ENCODE measurements around the gene TMEM212. TPM values are rescaled to one million over a fixed set of nuclear protein-coding genes. Genes with fewer than 3 reads are reported as not detected.

TMEM212 gene
- total and polyA plus RNA-seq, 2 of the 13 experiments (the other 11 are each of a cell fraction or from before 2014, with no cell fraction given), result not detected

DNA sequence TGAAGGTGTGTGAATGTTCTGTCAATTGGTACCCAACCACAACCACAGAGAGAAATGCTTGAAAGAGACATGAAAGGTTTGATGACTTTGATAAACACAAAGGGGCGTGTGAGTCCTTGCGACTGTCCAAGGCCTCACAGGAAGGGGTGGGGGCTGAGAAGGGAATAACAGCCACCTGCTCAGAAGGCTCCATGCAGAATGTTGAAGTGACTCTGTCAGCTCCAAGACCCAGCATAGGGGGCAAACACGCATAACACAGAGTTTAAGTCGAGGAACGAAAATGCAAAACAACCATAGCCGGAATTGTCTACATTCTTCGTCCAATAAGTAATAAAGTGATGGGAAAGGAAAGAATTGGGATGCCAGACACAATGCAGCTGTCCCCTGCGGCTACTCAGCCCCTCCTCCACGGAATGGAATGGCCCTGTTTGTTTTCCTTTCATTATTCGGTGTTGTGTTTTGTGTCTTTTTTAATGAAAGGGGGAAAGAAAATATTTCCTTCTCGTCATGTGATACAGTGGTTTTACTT is 19.9 kb downstream of the TMEM212 start (continued):
- TF ChIP-seq, protein P1, sequence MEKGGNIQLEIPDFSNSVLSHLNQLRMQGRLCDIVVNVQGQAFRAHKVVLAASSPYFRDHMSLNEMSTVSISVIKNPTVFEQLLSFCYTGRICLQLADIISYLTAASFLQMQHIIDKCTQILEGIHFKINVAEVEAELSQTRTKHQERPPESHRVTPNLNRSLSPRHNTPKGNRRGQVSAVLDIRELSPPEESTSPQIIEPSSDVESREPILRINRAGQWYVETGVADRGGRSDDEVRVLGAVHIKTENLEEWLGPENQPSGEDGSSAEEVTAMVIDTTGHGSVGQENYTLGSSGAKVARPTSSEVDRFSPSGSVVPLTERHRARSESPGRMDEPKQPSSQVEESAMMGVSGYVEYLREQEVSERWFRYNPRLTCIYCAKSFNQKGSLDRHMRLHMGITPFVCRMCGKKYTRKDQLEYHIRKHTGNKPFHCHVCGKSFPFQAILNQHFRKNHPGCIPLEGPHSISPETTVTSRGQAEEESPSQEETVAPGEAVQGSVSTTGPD (CRISPR knock-in tag; IDR thresholded peaks at IDR 0.05), result no peak
- TF ChIP-seq GATAD2A (CRISPR knock-in tag; IDR thresholded peaks at IDR 0.05) (no peak), POGZ (CRISPR knock-in tag; IDR thresholded peaks at IDR 0.05) (no peak; the same call in none of the 2 replicates), GATAD1 (CRISPR knock-in tag; IDR thresholded peaks at IDR 0.05) (0 out of 2 replicates have a peak, but pooled peaks have one; percentile 14), ZNF619 (CRISPR knock-in tag; IDR thresholded peaks at IDR 0.05) (no peak), HNRNPK (IDR thresholded peaks at IDR 0.05; ENCODE audit: low read depth, low read length, poor library complexity, severe bottlenecking) (no peak), ZNF12 (CRISPR knock-in tag; IDR thresholded peaks at IDR 0.05) (no peak), IRX3 (CRISPR knock-in tag; IDR thresholded peaks at IDR 0.05; ENCODE audit: borderline replicate concordance, low read depth) (no peak), NFE2 (CRISPR knock-in tag; IDR thresholded peaks at IDR 0.05) (no peak), ZMYM2 (CRISPR knock-in tag; IDR thresholded peaks at IDR 0.05) (no peak), ZBTB8A (CRISPR knock-in tag; IDR thresholded peaks at IDR 0.05; ENCODE audit: borderline replicate concordance, low read depth) (no peak), BRCA1 (CRISPR knock-in tag; IDR thresholded peaks at IDR 0.05) (no peak), ZSCAN31 (CRISPR knock-in tag; IDR thresholded peaks at IDR 0.05; ENCODE audit: low read depth) (no peak), ZNF570 (CRISPR knock-in tag; IDR thresholded peaks at IDR 0.05; ENCODE audit: borderline replicate concordance) (no peak), DNMT1 (CRISPR knock-in tag; IDR thresholded peaks at IDR 0.05) (no peak), E2F1 (CRISPR knock-in tag; IDR thresholded peaks at IDR 0.05) (no peak), ZNF550 (CRISPR knock-in tag; IDR thresholded peaks at IDR 0.05; ENCODE audit: borderline replicate concordance) (no peak), KDM4B (CRISPR knock-in tag; IDR thresholded peaks at IDR 0.05) (no peak), KAT8 (CRISPR knock-in tag; IDR thresholded peaks at IDR 0.05) (no peak), JARID2 (CRISPR knock-in tag; IDR thresholded peaks at IDR 0.05; ENCODE audit: insufficient replicate concordance) (no peak), ZFP37 (CRISPR knock-in tag; IDR thresholded peaks at IDR 0.05; ENCODE audit: borderline replicate concordance) (no peak), DZIP1 (CRISPR knock-in tag; IDR thresholded peaks at IDR 0.05) (no peak), ZNF431 (CRISPR knock-in tag; IDR thresholded peaks at IDR 0.05; ENCODE audit: borderline replicate concordance, low read depth) (no peak)
- TF ChIP-seq, protein P2, sequence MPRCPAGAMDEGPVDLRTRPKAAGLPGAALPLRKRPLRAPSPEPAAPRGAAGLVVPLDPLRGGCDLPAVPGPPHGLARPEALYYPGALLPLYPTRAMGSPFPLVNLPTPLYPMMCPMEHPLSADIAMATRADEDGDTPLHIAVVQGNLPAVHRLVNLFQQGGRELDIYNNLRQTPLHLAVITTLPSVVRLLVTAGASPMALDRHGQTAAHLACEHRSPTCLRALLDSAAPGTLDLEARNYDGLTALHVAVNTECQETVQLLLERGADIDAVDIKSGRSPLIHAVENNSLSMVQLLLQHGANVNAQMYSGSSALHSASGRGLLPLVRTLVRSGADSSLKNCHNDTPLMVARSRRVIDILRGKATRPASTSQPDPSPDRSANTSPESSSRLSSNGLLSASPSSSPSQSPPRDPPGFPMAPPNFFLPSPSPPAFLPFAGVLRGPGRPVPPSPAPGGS (CRISPR knock-in tag; IDR thresholded peaks at IDR 0.05), result no peak

Data from HepG2 (cell line).